Measurements from ENCODE around the gene UBE2E1.

- TF ChIP-seq POLR2A (IDR thresholded peaks at IDR 0.05), result no peak
- TF ChIP-seq, protein P1, sequence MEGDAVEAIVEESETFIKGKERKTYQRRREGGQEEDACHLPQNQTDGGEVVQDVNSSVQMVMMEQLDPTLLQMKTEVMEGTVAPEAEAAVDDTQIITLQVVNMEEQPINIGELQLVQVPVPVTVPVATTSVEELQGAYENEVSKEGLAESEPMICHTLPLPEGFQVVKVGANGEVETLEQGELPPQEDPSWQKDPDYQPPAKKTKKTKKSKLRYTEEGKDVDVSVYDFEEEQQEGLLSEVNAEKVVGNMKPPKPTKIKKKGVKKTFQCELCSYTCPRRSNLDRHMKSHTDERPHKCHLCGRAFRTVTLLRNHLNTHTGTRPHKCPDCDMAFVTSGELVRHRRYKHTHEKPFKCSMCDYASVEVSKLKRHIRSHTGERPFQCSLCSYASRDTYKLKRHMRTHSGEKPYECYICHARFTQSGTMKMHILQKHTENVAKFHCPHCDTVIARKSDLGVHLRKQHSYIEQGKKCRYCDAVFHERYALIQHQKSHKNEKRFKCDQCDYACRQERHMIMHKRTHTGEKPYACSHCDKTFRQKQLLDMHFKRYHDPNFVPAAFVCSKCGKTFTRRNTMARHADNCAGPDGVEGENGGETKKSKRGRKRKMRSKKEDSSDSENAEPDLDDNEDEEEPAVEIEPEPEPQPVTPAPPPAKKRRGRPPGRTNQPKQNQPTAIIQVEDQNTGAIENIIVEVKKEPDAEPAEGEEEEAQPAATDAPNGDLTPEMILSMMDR (IDR thresholded peaks at IDR 0.05), result no peak
These were observed 38.2 kb upstream of the UBE2E1 start for GRCh38 chr3:23767546-23767945.

All from stomach (tissue), 4 donors.